Coronary artery (tissue), 2 donors: ENCODE measurements around the gene DUSP21.
"Not testable (repeated sequence)": the region's sequence is repeated elsewhere in the genome, so short reads cannot be mapped to it uniquely, and the experiment has no call there.

ENCODE experiments used
- DNase-seq: peaks from one replicate; pipeline ENCODE4 v3.0.0-alpha.2; 2017; ENCODE audit warnings: low spot score
- H3K27ac ChIP-seq, 2 donors: fragments of 200-600 bp; sonication (generic); one replicate each; pipeline ENCODE4 v1.5.1; 2016 to 2019
- H3K4me3 ChIP-seq: fragments of 200-600 bp; sonication (generic); 2 replicates; pipeline ENCODE4 v1.5.1; 2016; ENCODE audit warnings: mild to moderate bottlenecking, moderate library complexity
- TF ChIP-seq, protein P1 (sequence below): fragments of 200-600 bp; sonication (generic); IDR thresholded peaks from one replicate; pipeline ENCODE4 v1.5.1; 2019; ENCODE audit warnings: antibody characterized with exemption

The DUSP21 gene

GRCh38 chrX:44876767-44877166 is 32.9 kb downstream of the DUSP21 start:
- no peak overlapping the region for H3K4me3 ChIP-seq
- no peak for DNase-seq
- TF ChIP-seq, protein P1, sequence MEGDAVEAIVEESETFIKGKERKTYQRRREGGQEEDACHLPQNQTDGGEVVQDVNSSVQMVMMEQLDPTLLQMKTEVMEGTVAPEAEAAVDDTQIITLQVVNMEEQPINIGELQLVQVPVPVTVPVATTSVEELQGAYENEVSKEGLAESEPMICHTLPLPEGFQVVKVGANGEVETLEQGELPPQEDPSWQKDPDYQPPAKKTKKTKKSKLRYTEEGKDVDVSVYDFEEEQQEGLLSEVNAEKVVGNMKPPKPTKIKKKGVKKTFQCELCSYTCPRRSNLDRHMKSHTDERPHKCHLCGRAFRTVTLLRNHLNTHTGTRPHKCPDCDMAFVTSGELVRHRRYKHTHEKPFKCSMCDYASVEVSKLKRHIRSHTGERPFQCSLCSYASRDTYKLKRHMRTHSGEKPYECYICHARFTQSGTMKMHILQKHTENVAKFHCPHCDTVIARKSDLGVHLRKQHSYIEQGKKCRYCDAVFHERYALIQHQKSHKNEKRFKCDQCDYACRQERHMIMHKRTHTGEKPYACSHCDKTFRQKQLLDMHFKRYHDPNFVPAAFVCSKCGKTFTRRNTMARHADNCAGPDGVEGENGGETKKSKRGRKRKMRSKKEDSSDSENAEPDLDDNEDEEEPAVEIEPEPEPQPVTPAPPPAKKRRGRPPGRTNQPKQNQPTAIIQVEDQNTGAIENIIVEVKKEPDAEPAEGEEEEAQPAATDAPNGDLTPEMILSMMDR, result no peak
- H3K27ac ChIP-seq, result no peak overlapping the region

GRCh38 chrX:44878780-44879179 is 35.0 kb downstream of the DUSP21 start:
- no peak for DNase-seq
- H3K4me3 ChIP-seq, result no peak overlapping the region
- H3K27ac ChIP-seq, result no peak overlapping the region
- TF ChIP-seq, protein P1, result no peak

DNA sequence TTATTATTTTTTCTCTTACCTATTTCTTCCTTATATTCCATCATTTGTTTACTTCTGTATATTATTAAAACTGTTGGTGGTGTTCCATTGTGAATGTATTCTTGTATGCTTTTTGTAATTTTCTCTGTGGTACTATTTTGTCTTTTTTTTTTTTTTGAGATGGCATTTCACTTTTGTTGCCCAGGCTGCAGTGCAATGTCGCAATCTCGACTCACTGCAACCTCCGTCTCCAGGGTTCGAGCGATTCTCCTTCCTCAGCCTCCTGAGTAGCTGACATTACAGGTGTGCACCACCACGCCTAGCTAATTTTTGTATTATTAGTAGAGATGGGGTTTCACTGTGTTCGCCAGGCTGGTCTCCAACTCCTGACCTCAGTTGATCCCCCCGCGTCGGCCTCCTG is 37.7 kb downstream of the DUSP21 start:
- Histone ChIP-seq H3K4me3 (no peak overlapping the region), H3K27ac (no peak overlapping the region)
- TF ChIP-seq, protein P1, result no peak
- DNase-seq, result no peak

- H3K4me3 ChIP-seq, result no peak overlapping the region
- DNase-seq, result no peak
- TF ChIP-seq, protein P1, result no peak
- no peak overlapping the region for H3K27ac ChIP-seq
Observed at GRCh38 chrX:44882635-44883034, 38.8 kb downstream of the DUSP21 start.

GRCh38 chrX:44884944-44885343 is 41.1 kb downstream of the DUSP21 start:
- TF ChIP-seq, protein P1, result no peak
- Histone ChIP-seq H3K4me3 (no peak overlapping the region), H3K27ac (no peak overlapping the region)
- DNase-seq, result no peak

DNA sequence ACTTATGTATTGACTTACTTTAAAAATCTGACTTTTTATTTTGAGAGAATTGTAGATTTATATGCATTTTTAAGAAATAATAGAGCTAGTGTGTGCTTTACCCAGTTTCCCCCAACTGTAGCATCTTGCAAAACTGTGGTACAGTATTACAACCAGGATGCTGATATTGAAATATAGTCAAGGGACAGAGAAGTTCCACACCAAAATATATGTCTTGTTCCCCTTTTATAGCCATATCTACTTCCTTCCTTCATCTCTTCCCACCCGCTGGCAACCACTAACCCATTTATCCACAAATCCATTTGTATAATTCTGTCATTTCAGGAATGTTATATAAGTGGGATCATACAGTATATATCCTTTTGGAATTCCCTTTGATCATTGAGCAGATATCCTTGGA is 46.0 kb downstream of the DUSP21 start:
- Histone ChIP-seq H3K27ac (no peak overlapping the region), H3K4me3 (no peak overlapping the region)
- no peak for DNase-seq
- TF ChIP-seq, protein P1, result no peak

GRCh38 chrX:44890247-44890646 is 46.4 kb downstream of the DUSP21 start:
- DNase-seq, result no peak
- Histone ChIP-seq H3K4me3 (no peak overlapping the region), H3K27ac (no peak overlapping the region)
- TF ChIP-seq, protein P1, result no peak

GRCh38 chrX:44890687-44891086 is 46.9 kb downstream of the DUSP21 start:
- H3K27ac ChIP-seq, DNase-seq, H3K4me3 ChIP-seq: not testable (repeated sequence)
